HEK293T (cell line): ENCODE data around the gene ITGAV.
A peak's percentile ranks its signal among the peaks of the same experiment; 100 is the strongest.

ENCODE experiments used
- CTCF ChIA-PET: fragments of 350-600 bp; formaldehyde crosslinking; extraction: SDS; loops from one replicate; lab custom pipeline; 2021; ENCODE audit warnings: antibody characterized with exemption, inconsistent platforms; lab: Yijun Ruan, JAX
- POLR2A ChIA-PET: fragments of 350-600 bp; formaldehyde crosslinking; extraction: SDS; loops from one replicate; lab custom pipeline; 2020; ENCODE audit warnings: antibody characterized with exemption, inconsistent platforms; lab: Yijun Ruan, JAX
- DNase-seq: peaks from one replicate; pipeline ENCODE4 v3.0.0; 2012; ENCODE audit warnings: mixed read lengths; ENCODE audit errors: extremely low spot score
- ARNT ChIP-seq: fragments of 450-650 bp; IDR thresholded peaks from 2 replicates; pipeline ENCODE4 v1.6.1; 2017; ENCODE audit warnings: mild to moderate bottlenecking
- BHLHE40 ChIP-seq: fragments of 450-650 bp; IDR thresholded peaks from 2 replicates; pipeline ENCODE4 v1.6.1; 2016; ENCODE audit warnings: mild to moderate bottlenecking, moderate library complexity, borderline replicate concordance
- CTBP1 ChIP-seq: fragments of 450-650 bp; IDR thresholded peaks from 2 replicates; pipeline ENCODE4 v1.6.1; 2016; ENCODE audit warnings: borderline replicate concordance
- ELF4 ChIP-seq: fragments of 450-650 bp; IDR thresholded peaks from 2 replicates; pipeline ENCODE4 v1.6.1; 2017; ENCODE audit warnings: antibody characterized with exemption
- FOXA1 ChIP-seq: fragments of 450-650 bp; IDR thresholded peaks from 2 replicates; pipeline ENCODE4 v1.6.1; 2016; ENCODE audit warnings: mild to moderate bottlenecking
- FOXK2 ChIP-seq: fragments of 450-650 bp; IDR thresholded peaks from 2 replicates; pipeline ENCODE4 v1.6.1; 2016; ENCODE audit warnings: mild to moderate bottlenecking
- FOXM1 ChIP-seq: fragments of 450-650 bp; IDR thresholded peaks from 2 replicates; pipeline ENCODE4 v1.6.1; 2017; ENCODE audit warnings: mild to moderate bottlenecking, borderline replicate concordance
- HDGF ChIP-seq: fragments of 450-650 bp; IDR thresholded peaks from 2 replicates; pipeline ENCODE4 v1.6.1; 2017; ENCODE audit warnings: antibody characterized with exemption, borderline replicate concordance
- L3MBTL2 ChIP-seq: fragments of 450-650 bp; conservative IDR thresholded peaks from 2 replicates; pipeline ENCODE4 v1.6.1; 2016; ENCODE audit warnings: mild to moderate bottlenecking
- LEF1 ChIP-seq: fragments of 450-650 bp; IDR thresholded peaks from 2 replicates; pipeline ENCODE4 v1.6.1; 2017; ENCODE audit warnings: mild to moderate bottlenecking, borderline replicate concordance
- NFRKB ChIP-seq: fragments of 450-650 bp; IDR thresholded peaks from 2 replicates; pipeline ENCODE4 v1.6.1; 2016; ENCODE audit warnings: mild to moderate bottlenecking, moderate library complexity
- PKNOX1 ChIP-seq: fragments of 450-650 bp; IDR thresholded peaks from 2 replicates; pipeline ENCODE4 v1.6.1; 2016
- SP1 ChIP-seq: fragments of 450-650 bp; IDR thresholded peaks from 2 replicates; pipeline ENCODE4 v1.6.1; 2017
- SUZ12 ChIP-seq: fragments of 450-650 bp; IDR thresholded peaks from 2 replicates; pipeline ENCODE4 v1.6.1; 2016; ENCODE audit warnings: mild to moderate bottlenecking
- TARDBP ChIP-seq: fragments of 450-650 bp; IDR thresholded peaks from 2 replicates; pipeline ENCODE4 v1.6.1; 2016
- ZNF384 ChIP-seq: fragments of 450-650 bp; IDR thresholded peaks from 2 replicates; pipeline ENCODE4 v1.6.1; 2016

The ITGAV gene

GRCh38 chr2:186614373-186614772, 24.5 kb downstream of the ITGAV start:
- DNase-seq = no peak
- CTCF ChIA-PET = no interaction called here
- peak; percentile 55 for TF ChIP-seq PKNOX1
- TF ChIP-seq ARNT = no peak
- TF ChIP-seq HDGF = no peak
- no peak for TF ChIP-seq LEF1
- TF ChIP-seq CTBP1 = no peak
- no peak for TF ChIP-seq TARDBP
- TF ChIP-seq FOXK2 = no peak
- no peak for TF ChIP-seq FOXM1
- POLR2A ChIA-PET = interaction anchor here (2.7 kb wide), 1 partner anchor 25 kb away, joined by 7 read pairs; the partner anchor contains the start of gene ITGAV

- POLR2A ChIA-PET = no interaction called here
- no peak for DNase-seq
- TF ChIP-seq BHLHE40 (no peak), FOXA1 (no peak), FOXM1 (no peak), ARNT (no peak), ELF4 (no peak), LEF1 (no peak), FOXK2 (no peak), SP1 (no peak), ZNF384 (no peak)
- CTCF ChIA-PET = no interaction called here
Measured at GRCh38 chr2:186617148-186617547, 27.3 kb downstream of the ITGAV start.

GRCh38 chr2:186617771-186618170, 27.9 kb downstream of the ITGAV start:
- ChIA-PET CTCF (no interaction called here), POLR2A (no interaction called here)
- no peak for TF ChIP-seq FOXM1
- no peak for TF ChIP-seq HDGF
- TF ChIP-seq L3MBTL2 = no peak
- DNase-seq = no peak

GRCh38 chr2:186618696-186619095, 28.8 kb downstream of the ITGAV start:
- no peak for DNase-seq
- POLR2A ChIA-PET = no interaction called here
- CTCF ChIA-PET = no interaction called here
- TF ChIP-seq ARNT = no peak
- TF ChIP-seq FOXA1 = no peak
- TF ChIP-seq TARDBP = no peak
- TF ChIP-seq ZNF384 = no peak
- no peak for TF ChIP-seq PKNOX1
- no peak for TF ChIP-seq HDGF
- TF ChIP-seq FOXK2 = no peak
- TF ChIP-seq LEF1 = no peak
- TF ChIP-seq BHLHE40 = no peak
- TF ChIP-seq SP1 = no peak
- no peak for TF ChIP-seq FOXM1
- TF ChIP-seq NFRKB = no peak
- no peak for TF ChIP-seq L3MBTL2
- TF ChIP-seq CTBP1 = no peak
- no peak for TF ChIP-seq ELF4
- no peak for TF ChIP-seq SUZ12

GRCh38 chr2:186623084-186623483, 33.2 kb downstream of the ITGAV start:
- POLR2A ChIA-PET = no interaction called here
- DNase-seq = no peak
- TF ChIP-seq TARDBP (no peak), ARNT (no peak), SP1 (no peak), SUZ12 (no peak), LEF1 (no peak), L3MBTL2 (no peak), HDGF (no peak), ZNF384 (no peak), CTBP1 (no peak), FOXA1 (no peak), FOXK2 (no peak), NFRKB (no peak), BHLHE40 (no peak)
- CTCF ChIA-PET = no interaction called here

- TF ChIP-seq CTBP1 (no peak), L3MBTL2 (no peak), HDGF (no peak), NFRKB (no peak), SUZ12 (no peak), FOXM1 (no peak), ARNT (no peak), BHLHE40 (no peak), SP1 (no peak), TARDBP (no peak), FOXK2 (no peak)
- no peak for DNase-seq
- CTCF ChIA-PET = no interaction called here
- POLR2A ChIA-PET = no interaction called here
Measured at GRCh38 chr2:186624276-186624675, 34.4 kb downstream of the ITGAV start.

- no peak for DNase-seq
- CTCF ChIA-PET = no interaction called here
Measured at GRCh38 chr2:186629250-186629996, 39.6 kb downstream of the ITGAV start.

More at GRCh38 chr2:186629250-186629996, 39.6 kb downstream of the ITGAV start:
- POLR2A ChIA-PET = no interaction called here
- TF ChIP-seq SP1 = no peak
